Dermis microvascular lymphatic vessel endothelial cell (primary cell): ENCODE results near the gene CTSW. TPM values are rescaled to one million over a fixed set of nuclear protein-coding genes. Genes with fewer than 3 reads are reported as not detected.
"Not testable (repeated sequence)": the region's sequence is repeated elsewhere in the genome, so short reads cannot be mapped to it uniquely, and the experiment has no call there.

Source experiments
- DNase-seq, 2 donors: peaks; one replicate each; pipeline versions ENCODE4 v3.0.0 to v3.0.0-alpha.2; 2010; ENCODE audit warnings: low read depth in 2 of 2
- total RNA-seq: library from RNA; depleted of rRNA; stranded (reverse); fragments of >200 nt; gene quantifications from 2 replicates; pipeline ENCODE4 v1.2.1, GENCODE V29; 2014

CTSW gene
- total RNA-seq: 0.13 TPM in 2 replicates

- DNase-seq: no peak
These were observed at the start of gene CTSW for GRCh38 chr11:65879617-65880016. CTSW (plus strand) TSS chr11:65879837; CDS start chr11:65879855, 18 bp downstream.

GRCh38 chr11:65832231-65832630 lies 47.4 kb upstream of the CTSW start:
- not testable (repeated sequence) for DNase-seq

GRCh38 chr11:65833297-65834030 lies 46.2 kb upstream of the CTSW start, which contains the start of gene SNX32:
SNX32 (plus strand) TSS chr11:65833963; CDS start chr11:65834066, 103 bp downstream.
- DNase-seq: peak; percentile 79 to 91

GRCh38 chr11:65834202-65834601 lies 45.4 kb upstream of the CTSW start:
- no peak for DNase-seq

- no peak for DNase-seq
These were observed 37.5 kb upstream of the CTSW start for GRCh38 chr11:65842144-65842543.

- no peak for DNase-seq
These were observed 35.8 kb upstream of the CTSW start for GRCh38 chr11:65843811-65844210.

GRCh38 chr11:65844231-65844872 lies 35.3 kb upstream of the CTSW start:
- DNase-seq: no peak

- no peak for DNase-seq
These were observed 31.9 kb upstream of the CTSW start for GRCh38 chr11:65847746-65848145.

- DNase-seq: not testable (repeated sequence)
These were observed 30.9 kb upstream of the CTSW start for GRCh38 chr11:65848693-65849092.

- no peak for DNase-seq
These were observed 30.3 kb upstream of the CTSW start for GRCh38 chr11:65849366-65849765.

- DNase-seq: no peak
These were observed 29.8 kb upstream of the CTSW start for GRCh38 chr11:65849771-65850216.

GRCh38 chr11:65850217-65851082 lies 29.2 kb upstream of the CTSW start:
- no peak for DNase-seq

- DNase-seq: no peak
These were observed 28.5 kb upstream of the CTSW start for GRCh38 chr11:65851083-65851579.

GRCh38 chr11:65851811-65852507 lies 27.7 kb upstream of the CTSW start:
- no peak for DNase-seq

- no peak for DNase-seq
These were observed 27.0 kb upstream of the CTSW start for GRCh38 chr11:65852508-65853245.

GRCh38 chr11:65853246-65853979 lies 26.2 kb upstream of the CTSW start:
- no peak for DNase-seq

GRCh38 chr11:65854161-65854592 lies 25.5 kb upstream of the CTSW start:
- no peak for DNase-seq

- DNase-seq: no peak
These were observed 24.5 kb upstream of the CTSW start for GRCh38 chr11:65854852-65855837.
